ENCODE measurements around the gene NUDT8. TPM values are rescaled to one million over a fixed set of nuclear protein-coding genes. Genes with fewer than 3 reads are reported as not detected.
"Not testable (repeated sequence)": the region's sequence is repeated elsewhere in the genome, so short reads cannot be mapped to it uniquely, and the experiment has no call there.

NUDT8 gene
- total RNA-seq, 1 donor from 2014 or later, result 17.8 TPM

DNA sequence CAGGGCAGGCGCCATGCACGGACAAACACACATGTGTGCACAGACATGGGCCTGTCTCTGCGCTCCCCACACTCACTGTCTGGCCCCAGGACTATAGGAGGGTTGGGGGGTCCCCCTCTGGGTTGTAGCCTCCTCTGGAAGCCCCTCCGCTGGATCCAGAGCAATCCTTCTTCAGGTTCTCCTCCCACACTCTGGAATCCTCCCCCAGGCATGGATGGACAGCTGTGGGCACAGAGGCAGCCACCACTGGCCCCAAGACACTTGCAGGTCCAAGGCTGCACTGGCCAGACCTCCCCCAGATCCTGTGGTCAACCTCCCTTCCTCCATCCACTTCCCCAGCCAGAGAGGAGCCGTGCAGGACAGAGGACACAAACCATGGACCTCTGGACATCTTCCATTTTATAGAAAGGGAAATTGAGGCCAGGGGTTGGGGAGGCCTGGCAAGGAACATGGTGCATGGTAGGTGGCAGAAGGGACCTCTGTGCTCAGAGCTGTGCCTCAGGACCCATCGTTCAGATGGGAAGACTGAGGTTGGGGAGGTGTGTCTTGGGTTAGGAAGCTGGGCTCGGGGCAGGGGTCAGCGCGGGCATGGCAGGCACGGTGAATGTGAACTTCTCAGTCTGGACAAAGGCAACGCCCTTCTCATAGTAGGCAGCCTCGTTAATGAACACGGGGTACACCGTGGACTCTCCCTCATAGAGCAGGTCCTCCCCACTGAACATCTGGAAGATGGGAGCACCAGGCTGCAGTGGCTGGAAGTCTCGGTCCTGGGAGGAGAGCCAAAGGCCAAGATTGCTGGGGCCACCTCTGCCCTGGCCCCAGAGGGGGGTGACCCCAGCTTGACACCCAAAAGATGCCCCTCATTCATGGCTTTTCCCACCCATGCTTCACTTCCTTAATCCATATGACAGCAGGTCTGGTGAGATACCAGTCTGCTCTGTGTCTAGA is 12.7 kb upstream of the NUDT8 start:
- no peak for DNase-seq (ENCODE audit: low spot score)

DNA sequence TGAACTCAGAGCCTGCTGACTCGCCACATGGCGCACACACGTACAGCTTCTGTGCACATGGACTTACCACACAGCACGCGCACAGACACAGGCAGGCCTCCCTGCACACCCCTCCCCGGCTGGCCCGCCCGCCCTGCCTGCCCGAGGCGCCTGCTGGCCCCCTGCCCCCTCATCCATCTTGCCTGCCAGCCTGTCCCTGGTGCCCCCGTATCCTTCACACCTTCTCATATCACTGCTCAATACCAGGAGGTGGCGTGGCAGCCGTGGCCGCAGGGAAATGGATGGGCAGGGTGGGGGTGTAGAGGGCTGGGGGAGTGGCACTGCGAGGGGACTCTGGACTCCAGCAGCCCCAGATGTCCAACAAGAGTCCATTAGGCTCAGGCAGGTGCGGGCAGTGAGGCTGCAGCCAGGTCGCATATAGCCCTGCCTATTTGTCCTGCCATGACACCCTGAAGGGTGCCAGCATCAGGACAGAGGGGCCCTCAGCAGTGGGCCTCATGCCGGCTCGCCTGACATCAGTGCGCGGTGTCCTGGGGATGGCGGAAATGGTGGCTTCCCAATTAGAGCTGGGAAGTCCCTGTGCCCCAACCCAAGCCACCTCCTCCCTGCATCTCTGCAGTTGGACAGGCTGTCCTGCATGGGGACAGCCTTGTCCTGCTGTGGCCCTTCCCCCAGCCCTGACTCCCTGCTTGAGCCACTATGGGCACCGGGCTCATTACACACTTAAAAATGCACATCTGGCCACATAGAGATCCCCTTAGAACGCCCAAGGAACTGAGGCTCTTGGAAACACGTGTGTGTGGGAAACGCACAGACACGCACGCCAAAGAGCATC is 11.8 kb upstream of the NUDT8 start:
- no peak for DNase-seq (ENCODE audit: low spot score)

DNA sequence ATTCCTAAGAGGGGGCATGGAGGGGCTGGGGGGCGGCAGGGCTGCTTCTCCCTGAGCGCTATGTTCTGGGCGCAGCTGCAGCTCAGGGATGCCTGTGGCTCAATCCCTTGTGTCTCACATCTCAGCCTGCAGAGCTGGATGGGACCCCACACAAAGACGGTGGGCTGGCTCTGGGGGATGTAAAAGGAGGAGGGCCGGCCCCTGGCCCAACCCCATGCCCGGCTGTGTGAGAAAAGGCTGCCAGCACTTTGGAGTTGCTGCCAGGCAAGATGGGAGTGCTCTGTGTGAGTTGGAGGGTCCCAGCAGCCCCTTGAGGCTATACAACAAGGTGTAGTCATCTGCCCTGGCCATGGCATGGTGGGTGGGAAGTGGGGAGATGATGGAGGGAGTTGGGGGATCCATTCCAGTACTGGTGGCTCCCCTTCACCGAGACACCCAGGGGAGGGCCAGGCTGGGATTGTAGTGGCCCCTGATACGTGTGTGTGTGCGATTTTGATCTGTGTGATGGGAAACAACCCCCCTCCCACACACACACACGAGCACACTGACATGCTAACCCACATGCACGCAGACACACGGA is 11.1 kb upstream of the NUDT8 start:
- DNase-seq (ENCODE audit: low spot score), result no peak

DNA sequence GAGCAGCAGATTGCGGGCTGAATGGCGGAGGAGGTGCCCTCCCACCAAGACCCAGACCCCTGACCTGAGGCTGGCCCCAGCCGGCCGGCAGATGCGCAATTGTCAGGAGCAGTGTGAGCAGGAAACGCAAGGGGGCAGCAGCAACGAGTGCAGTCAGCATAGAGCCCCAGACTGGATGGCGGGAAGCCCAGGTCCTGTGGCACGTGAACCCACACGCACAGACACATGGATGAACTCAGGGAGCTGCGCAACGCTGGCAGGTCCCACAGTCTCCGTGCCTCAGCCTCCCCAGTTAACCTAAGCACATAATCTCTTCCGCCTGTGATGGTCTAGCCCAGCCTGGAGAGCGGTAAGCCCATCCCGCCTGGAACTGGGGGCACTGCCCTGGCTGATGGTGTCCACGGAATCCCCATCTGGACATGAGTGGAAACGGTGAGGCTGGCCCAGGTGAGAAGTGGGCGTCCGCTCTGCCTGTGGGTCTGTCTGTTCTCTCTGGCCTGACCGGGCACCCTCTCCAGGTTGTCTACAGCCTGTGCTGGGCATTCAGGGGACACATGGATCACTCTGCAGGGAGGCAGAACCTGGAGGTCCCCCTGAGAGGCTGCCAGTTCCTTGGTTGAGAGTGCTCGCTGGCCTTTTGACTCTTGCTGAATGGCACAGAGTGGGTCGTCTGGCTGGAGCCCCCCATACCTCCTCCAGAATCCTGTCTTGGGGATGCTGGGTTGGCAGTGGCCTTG is 10.5 kb upstream of the NUDT8 start:
- peak; percentile 58 for DNase-seq (ENCODE audit: low spot score)

DNA sequence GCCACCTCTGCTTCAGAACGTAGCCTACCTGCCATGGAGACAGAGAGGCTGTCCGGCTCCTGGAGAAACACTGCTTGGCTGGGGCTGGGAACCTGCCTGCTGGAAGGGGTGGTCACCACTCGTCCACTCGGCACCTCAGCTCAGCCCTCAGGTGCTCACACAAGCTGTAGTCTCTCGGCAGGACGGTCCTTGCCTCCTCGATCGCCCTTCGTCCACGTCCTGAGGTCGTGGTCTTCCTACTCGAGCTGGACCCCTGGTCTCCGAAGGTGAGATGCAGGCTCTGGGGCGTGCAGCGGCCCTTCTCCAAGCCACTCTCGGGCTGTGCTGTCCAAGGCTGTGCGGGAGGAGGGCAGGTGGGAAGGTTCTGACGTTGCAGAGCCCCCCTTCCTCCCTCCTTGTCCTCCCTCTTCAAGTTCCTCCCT is 9.7 kb upstream of the NUDT8 start, which contains the start of gene TBX10:
Gene TBX10, minus strand, starts transcription at position 326 of the 422 bp plus-strand sequence. Its CDS starts 291 bp downstream, at position 35.
- no peak for DNase-seq (ENCODE audit: low spot score)

DNA sequence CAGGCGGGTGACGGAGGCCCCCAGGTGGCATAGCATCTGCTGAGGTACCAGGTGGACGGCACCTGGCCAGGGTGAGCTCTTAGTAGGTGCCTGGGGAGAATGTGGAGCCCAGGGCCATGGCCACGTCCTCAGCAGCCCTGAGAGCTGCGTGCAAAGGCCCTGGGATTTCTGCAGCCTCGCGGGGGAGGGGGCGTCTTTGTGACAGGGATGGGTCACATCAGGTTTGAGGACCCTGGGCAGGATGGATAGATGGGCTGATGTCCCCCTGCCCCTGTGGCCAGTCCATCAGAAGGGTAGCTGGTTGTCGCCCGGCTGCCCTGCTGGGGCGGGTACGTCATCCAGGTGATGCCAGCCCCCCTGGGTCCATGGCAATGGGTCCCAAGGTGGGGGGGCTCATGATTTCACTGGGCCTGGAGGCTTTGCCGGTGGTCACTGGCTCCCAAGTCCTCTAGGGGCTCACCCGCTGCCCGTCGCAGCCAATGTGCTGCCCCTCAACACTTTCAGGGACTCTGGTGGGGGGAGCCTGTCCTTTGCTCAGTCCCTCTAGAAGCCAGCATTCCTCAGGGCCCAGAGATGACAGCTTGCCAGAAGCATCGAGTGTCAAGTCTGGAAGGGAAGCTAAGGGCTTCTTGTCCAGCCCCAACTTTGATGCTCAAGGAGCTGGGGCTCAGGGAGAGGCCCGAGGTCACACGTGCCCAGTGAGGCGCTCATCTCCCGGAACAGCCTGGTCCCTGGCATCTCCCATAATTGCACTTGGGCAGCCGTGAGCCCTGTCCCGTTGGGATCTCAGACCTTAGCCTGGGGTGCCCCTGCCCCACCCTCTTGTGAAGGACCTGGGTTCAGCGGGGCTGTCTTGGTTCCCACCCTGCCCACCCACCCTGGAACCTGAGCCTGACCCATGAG is 9.0 kb upstream of the NUDT8 start:
- no peak for DNase-seq (ENCODE audit: low spot score)

DNA sequence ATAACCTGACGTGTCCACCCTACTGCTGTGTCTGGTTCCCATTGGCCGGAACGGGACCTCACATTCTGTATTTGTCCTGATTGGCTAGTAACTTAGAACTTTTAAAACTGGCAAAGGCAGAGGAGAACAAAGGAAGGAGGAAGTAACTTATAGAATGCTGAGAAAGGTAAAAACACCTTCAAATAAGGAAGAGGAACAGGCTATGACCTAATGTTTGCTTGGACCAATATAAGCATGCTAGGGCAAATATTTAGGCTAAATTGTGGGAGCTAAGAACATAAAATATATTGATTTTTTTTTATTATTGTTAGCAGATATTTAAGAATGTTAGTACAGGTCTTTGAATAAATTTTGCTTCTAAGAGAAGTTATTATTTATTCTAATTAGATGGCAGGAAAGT is 7.7 kb upstream of the NUDT8 start:
- not testable (repeated sequence) for DNase-seq (ENCODE audit: low spot score)

DNA sequence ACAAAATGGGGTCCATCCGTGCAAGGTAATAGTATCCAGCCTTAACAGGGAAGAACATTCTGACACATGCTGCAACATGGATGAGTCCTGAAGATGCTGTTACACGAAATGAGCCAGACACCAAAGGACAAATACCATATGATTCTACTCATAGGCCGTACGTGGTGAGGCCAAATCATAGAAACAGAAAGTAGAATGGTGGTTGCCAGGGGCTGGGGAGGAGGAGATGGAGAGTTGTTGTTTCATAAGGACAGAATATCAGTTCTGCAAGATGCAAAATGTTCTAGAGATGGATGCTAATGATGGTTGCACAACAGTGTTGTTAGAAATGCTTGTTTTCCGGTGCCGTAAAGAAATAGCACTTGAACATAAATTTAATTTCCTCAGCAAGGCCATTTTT is 7.2 kb upstream of the NUDT8 start:
- DNase-seq (ENCODE audit: low spot score), result no peak

DNA sequence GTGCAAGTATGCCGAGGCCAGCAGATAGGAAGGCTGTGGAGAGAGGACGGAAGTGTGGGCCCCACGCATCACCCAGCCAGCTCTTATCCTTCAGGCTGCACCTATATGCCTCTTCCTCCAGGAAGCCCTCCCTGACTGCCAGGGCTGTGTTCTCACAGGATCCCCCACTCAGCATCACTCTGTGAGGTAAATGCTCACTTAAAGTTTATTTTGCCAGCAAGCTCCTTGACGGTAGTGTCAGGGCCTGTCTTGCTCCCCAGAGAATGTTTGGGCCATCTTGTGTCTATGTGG is 5.4 kb upstream of the NUDT8 start:
- no peak for DNase-seq (ENCODE audit: low spot score)

DNA sequence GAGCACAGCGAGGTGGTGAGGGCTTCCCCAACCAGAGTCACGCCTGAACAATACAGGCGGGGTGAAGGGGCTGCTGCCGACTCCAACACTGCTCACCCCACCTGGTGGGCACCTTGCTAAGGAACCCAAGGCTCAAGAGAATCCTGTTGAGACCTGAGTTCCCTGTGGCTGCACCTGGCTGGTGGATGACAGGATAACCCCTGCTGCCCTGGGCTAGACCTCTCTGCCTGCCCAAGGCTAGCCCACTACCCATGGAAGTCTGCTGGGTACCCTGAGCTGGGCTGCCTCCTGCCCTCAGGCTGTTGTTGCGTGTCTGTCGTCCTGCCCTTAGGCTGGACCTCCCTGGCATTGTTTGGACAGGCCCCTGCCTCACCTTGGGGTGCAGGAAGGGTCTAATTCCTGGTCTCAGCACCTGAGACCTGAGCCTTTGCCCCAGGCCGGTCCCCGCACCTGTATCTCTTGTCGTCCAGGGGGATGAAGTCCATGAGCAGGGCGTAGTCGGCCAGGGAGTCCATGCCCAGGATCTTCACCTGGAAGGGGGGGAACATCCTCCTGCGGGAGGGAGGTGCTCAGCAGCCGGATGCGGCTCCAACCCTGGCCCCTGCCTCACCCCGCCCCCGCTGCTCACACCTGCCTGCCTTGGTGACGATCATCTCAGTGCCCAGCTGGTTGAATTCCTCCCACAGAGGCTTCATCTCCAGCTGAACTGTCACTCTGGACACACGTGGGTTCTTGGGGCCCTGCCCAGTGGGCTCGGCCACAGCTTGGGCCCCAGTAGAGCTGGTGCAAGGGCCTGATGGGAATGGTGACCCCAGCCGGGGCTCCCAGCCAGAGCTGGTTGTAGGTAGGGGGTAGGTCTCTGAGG is 4.9 kb upstream of the NUDT8 start:
- DNase-seq (ENCODE audit: low spot score), result no peak

DNA sequence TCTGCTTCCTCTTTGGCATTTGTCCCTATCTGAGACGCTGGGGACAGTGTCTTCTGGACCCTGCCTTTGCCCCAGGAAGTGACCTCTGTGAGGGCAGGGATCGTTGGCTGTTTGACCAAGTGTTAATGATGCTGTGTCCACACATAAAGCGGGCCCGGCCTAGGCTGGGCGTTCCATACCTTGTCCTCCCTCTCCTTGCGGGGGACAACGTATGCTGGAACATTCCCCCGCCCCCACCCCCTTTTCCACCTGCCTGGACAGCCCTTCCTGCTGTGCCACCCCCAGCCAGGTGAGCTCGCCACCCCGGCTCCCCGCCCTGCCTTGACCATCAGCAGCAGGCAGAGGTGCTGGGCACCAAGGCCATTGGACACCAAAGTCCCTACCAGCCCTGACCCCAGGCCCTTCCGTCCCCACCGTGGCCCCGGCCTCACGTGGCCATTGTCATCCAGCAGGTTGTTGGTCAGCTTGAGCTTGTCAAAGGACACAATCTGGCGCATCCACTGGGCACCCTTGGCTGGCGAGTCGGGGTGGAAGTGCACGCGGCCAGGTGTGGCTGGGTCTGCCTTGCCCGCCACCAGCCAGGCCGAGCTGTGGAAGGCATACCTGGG is 4.1 kb upstream of the NUDT8 start:
- no peak for DNase-seq (ENCODE audit: low spot score)

DNA sequence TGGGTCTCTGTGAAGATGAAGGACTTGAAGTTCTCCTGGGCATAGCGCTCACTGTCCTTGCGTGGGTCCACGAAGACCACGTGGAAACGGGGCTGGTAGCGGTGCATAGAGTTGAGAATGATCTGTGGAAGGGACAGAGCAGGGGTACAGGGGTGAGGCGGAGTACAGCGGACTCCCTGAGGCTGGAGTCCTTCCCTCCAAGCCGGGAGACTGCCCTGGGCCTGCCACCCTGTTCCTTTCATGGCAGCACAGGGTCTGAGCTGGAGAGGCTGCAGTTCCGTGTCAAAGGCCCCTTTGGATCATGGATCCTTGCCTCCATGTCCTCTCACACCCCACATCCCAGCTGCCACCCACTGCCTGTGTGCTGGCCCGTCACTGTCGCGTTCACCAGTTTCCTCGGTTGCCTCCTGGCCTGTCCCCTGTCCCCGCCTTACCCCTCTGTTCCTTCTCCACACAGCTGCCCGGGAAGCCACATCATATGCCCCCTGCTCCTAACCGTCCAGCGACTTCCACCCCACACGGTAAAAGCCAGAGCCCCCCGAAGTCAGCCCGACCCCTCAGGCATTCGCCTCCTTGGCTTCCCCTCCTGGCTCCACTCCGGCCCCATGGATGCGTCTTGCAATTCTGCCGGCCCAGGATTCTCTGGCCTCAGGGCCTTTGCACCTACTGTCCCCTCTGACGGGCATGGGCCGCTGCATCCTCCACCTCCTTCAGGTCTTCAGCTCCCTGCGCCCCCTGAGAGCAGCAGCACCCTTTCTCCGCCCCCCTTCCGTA is 3.4 kb upstream of the NUDT8 start:
- DNase-seq (ENCODE audit: low spot score), result no peak

DNA sequence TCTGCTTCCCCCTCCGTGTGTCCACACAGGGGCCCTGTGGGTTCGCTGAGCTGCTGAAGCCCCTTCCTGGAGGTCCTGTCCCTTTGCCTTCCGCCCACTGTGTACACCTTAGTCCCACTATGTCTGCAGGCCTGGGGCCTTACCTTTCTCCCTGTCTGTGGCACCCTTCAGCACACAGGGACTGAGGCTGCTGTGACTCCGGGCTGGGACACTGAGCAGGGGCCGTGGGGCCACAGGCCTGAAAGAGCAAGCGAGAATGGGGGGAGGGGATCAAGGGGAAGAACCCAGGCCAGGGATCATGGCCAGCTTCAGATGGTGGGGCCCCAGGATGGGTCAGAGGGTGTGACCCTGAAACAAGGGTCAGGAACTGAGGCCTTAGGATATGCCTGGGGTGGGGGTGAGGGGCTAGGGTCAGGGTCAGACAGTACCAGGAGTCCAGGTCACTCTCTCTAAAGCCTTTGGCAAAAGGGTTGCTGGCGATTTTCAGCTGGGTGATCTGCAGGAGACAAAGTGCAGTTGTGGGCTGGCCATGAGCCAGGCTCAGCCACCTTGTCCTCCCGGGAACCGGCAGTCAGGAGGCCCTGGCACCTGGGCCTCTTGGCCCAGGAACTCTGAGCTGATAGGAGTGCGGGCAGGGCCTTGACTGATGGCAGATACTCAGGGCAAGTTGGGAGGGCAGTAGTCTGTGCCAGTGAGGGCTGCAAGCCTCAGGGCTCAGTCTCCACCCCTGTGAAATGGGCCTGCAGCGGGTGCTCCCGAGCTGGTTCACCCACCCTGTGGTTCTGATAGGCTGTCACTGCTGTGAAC is 2.6 kb upstream of the NUDT8 start:
- peak; percentile 63 for DNase-seq (ENCODE audit: low spot score)

DNA sequence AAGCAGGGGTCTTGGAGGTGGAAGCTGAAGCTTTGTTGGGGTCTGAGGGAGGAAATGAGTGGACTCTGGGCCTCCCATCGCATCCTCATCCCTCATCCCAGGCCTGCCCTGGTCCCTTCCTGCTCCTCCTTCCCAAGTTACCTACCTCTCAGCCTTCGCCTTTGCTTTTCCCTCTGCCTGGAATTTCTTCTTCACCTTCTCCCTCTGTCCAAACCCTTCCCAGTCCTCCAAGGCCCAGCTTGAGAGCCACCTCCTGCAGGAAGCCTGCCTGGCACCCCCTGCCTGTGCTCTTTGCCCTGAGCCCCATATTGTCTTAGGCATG is 2.1 kb upstream of the NUDT8 start:
- DNase-seq (ENCODE audit: low spot score), result no peak

DNA sequence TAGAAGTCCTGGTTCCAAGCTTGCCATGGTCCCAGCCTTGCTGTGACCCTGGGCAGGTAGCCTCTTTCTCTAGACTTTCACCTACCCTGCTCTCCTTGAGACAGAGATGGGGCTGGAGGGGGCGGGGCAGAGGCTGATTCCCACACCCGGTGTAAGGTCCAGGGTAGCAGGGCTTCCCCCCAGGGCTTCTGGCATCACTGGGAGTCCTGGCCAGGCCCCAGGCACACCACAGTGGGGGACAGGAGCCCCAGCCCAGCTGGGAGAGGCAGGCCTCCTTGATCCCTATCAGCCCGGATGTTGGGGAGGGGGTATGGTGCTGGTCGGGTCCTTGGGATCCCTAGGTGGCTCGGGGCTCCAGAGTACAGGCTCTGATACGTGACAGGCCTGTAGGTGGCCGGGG is 1.7 kb upstream of the NUDT8 start:
- no peak for DNase-seq (ENCODE audit: low spot score)

DNA sequence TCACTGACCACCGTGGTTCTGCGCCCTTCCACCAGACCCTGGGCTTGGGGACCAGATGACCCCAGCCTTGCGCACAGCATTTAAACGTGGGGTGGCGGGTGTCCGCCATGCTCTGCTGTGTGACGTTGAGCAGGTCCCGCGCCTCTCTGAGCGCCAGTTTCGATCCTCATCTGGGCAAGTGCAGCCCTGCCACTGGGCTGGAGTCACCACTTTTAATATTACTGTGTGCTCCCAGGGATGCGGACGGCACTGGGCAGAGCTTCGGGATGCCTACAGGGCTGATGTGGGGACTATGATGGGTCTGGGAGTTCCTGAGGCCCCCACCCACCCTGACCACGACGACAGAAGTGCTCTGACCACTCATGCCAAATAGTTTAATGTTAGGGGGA is 1.2 kb upstream of the NUDT8 start:
- no peak for DNase-seq (ENCODE audit: low spot score)

DNA sequence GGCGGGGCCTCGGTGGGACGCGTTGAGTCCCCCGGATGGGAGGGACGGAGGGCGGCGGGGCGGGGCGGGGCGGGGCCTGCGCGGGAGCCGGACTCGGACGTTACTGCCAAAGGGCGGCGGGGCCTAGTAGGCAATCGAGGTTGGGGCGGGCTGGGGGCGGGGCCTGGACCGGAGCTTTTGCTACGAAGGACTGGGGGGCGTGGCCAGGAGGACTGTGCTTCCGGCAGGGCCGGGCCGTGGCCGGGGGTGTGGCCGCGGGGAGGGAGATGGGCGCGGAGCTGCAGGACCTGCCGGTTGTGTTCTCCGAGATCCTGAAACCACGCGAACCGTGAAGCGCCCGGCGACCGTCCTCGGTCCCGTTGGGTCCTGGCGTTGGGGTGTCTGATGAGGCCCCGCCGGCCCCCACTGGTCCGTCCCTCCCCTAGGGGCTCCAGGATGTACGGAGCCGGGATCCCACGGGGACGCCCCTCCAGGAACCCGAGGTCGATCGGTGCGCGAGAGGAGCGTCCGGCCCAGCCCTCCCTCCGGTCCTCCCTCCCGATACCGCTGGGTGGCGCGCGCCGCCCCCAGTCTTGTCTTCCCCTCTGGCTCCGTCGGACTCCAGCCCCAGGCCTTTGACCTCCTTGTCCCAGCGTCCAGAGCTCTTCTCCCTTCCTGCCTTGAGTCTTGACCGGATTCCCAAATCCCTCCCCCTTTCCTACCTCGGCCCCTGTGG is 648 bp upstream of the NUDT8 start:
- peak; percentile 99 for DNase-seq (ENCODE audit: low spot score)

Data from mucosa of gallbladder (tissue), 1 donor.